Measurements from ENCODE around the gene TIAM2.

- TF ChIP-seq POLR2A (IDR thresholded peaks at IDR 0.05) (no peak), CTCF (IDR thresholded peaks at IDR 0.05) (no peak)
These were observed 15.8 kb downstream of the TIAM2 start for GRCh38 chr6:155010940-155011339.

All from uterus (tissue), 2 donors.